Bronchial epithelial cell (primary cell): ENCODE results near the gene ZNF784. TPM values are rescaled to one million over a fixed set of nuclear protein-coding genes. Genes with fewer than 3 reads are reported as not detected.

Source experiments
- DNase-seq: peaks from one replicate; pipeline ENCODE4 v3.0.0-alpha.2; 2010; ENCODE audit warnings: low read depth
- FAIRE-seq: peaks from 2 replicates; lab custom pipeline; 2011; peaks lifted over from hg19 to GRCh38; lab: Jason Lieb, UNC
- H3K27me3 ChIP-seq: 2 replicates; pipeline ENCODE4 v1.5.1; 2011; ENCODE audit warnings: low read length; ENCODE audit not compliant: control insufficient read depth, insufficient read depth
- H3K36me3 ChIP-seq: 2 replicates; pipeline ENCODE4 v1.5.1; 2011; ENCODE audit warnings: low read length; ENCODE audit not compliant: control insufficient read depth, insufficient read depth
- H3K4me3 ChIP-seq: 2 replicates; pipeline ENCODE4 v1.5.1; 2011; ENCODE audit warnings: mild to moderate bottlenecking, low read depth, low read length, control low read depth
- CTCF ChIP-seq: IDR thresholded peaks from 2 replicates; pipeline ENCODE4 v1.5.1; 2011; ENCODE audit warnings: mild to moderate bottlenecking, moderate library complexity, low read length, control low read depth, inconsistent platforms; ENCODE audit not compliant: insufficient read depth, severe bottlenecking
- total RNA-seq: library from RNA; depleted of rRNA; stranded (reverse); fragments of >200 nt; gene quantifications from 2 replicates; pipeline ENCODE4 v1.2.1, GENCODE V29; 2014

ZNF784 gene
- total RNA-seq, 1 donor from 2014 or later = 5.0 TPM

DNA sequence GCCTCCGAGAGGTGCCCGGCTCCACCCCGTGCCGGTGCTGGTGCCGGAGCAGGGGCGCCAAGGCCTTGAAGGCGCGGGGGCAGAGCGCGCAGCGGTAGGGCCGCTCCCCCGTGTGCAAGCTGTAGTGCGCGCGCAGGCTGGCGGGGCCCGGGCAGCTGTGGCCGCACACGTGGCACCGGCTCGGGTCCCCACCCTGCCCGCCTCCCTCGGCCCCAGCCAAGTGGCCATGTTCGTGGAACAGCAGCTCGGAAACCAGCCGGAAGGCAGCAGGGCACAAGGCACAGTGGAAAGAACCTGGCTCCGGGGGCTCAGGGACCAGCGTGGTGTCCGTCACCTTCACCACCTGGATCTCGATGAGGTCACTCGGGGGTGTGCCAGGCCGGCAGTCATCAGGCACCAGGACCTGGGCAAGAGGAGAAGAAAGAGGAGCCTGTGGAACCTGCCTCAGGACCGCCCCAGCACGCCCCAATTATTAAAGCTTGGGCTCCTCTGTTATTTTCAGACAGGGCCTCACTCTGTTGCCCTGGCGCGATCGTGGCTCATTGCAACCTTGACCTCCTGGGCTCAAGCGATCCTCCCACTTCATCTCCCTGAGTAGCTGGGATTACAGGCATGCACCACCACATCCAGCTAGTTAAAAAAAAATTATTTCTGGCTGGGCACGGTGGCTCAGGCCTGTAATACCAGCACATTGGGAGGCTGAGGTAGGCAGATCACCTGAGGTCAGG is 2.0 kb downstream of the ZNF784 start:
- no peak for TF ChIP-seq CTCF
- FAIRE-seq = no peak
- no peaks in the 10 kb centered on the region for H3K27me3 ChIP-seq
- peaks cover 3% of the 10 kb centered on the region for H3K36me3 ChIP-seq
- no peak for DNase-seq
- no peak overlapping the region for H3K4me3 ChIP-seq

GRCh38 chr19:55621673-55622231 is 2.6 kb downstream of the ZNF784 start:
- Histone ChIP-seq H3K27me3 (no peaks in the 10 kb centered on the region), H3K36me3 (peaks cover 7% of the 10 kb centered on the region), H3K4me3 (no peak overlapping the region)
- TF ChIP-seq CTCF = no peak
- no peak for FAIRE-seq
- no peak for DNase-seq

- Histone ChIP-seq H3K36me3 (peaks cover 9% of the 10 kb centered on the region), H3K27me3 (no peaks in the 10 kb centered on the region), H3K4me3 (no peak overlapping the region)
- FAIRE-seq (no peak), DNase-seq (no peak)
- TF ChIP-seq CTCF = no peak
These were observed 3.1 kb downstream of the ZNF784 start for GRCh38 chr19:55621205-55621672.

- H3K4me3 ChIP-seq = no peak overlapping the region
- no peak for FAIRE-seq
- H3K36me3 ChIP-seq = peaks cover 10% of the 10 kb centered on the region
- no peaks in the 10 kb centered on the region for H3K27me3 ChIP-seq
- DNase-seq = no peak
- no peak for TF ChIP-seq CTCF
These were observed 3.8 kb downstream of the ZNF784 start for GRCh38 chr19:55620410-55621204.

DNA sequence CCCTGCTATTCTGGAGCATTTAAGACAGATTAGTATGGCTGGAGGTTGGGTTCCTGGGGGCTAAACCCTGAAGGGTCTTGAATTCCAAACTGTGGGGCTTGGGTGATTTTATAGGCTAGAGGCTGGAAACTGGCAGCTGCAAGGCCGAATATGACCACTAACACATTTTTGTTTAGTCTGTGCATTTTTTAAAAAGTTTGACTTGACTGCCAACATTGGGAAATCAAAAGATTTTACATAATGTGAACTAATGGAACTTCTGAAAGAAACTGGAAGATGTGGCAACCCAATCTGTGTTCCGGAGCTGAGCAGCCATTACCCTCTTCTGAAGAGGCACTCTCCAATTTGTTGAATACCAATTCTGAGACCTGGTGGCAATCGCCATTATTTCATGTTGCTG is 5.1 kb downstream of the ZNF784 start:
- Histone ChIP-seq H3K36me3 (peaks cover 11% of the 10 kb centered on the region), H3K27me3 (no peaks in the 10 kb centered on the region), H3K4me3 (no peak overlapping the region)
- no peak for FAIRE-seq
- TF ChIP-seq CTCF = no peak
- DNase-seq = no peak
